ENCODE results near the gene PEDS1.
"Not testable (repeated sequence)": the region's sequence is repeated elsewhere in the genome, so short reads cannot be mapped to it uniquely, and the experiment has no call there.

The PEDS1 gene

DNA sequence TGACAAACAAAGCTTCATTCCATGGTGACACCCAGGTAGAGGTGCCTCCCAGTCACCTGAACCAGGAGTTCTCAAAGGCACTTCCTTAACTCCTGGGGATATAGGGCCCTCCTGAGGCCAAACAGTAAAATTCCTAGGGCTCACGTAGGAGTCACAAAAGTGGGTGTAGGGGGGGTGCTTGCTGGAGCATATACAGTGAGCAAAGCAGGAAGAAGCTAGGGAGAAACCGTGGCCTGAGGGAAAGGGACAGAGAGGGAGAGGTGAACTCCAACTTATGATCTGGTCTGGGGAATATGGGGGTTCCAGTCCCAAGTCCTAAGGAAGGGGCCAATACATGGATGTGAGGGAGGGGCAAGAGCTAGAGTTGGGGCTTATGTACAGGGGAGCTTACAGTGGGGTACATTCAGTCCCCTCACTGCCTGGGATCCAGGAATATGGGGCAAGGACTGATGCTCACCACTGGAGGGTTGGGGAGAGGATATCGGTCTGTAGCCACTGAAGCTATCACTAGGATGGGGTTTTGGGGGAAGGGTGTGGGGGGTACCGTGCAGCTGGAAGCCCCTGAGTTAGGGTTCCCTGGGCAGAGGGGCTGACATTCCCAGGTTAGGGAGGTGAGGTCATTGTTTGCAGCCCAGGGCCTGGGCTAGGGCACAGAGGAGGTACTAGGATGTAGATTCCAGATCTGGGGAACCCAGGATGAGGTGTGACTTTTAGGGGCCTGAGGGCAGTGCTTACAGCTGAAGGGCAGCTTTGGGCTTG, 950 bp downstream of the PEDS1 start:
- no peak for DNase-seq

DNA sequence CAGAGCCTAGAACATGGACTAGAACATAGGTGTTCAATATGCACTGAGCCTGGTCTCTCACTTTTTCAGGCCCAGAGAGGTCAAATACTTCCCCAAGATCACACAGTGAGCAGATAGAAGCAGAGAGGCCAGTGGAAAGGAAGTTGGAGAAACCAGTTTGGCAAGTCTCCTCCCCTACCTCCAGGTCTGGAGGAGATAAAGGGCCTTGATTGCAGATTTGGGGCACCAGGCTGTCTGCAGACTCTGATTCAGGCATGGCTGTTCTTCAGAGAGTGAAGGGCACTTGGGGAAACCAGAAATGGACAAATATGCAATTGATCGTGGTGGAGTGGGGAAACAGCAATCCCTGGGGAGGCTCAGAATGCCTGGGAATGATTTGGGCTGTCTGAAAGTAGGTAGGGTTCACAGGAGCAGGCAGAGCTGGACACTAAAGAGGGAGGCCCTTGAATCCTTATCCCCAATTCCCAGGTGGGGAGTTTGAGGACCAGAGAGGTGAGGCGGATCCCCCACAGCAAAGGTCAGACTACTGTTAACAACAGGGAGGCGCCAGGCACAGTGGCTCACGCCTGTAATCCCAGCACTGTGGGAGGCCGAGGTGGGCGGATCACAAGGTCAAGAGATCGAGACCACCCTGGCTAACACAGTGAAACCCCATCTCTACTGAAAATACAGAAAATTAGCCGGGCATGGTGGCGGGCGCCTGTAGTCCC, 2.3 kb downstream of the PEDS1 start:
- DNase-seq: no peak

DNA sequence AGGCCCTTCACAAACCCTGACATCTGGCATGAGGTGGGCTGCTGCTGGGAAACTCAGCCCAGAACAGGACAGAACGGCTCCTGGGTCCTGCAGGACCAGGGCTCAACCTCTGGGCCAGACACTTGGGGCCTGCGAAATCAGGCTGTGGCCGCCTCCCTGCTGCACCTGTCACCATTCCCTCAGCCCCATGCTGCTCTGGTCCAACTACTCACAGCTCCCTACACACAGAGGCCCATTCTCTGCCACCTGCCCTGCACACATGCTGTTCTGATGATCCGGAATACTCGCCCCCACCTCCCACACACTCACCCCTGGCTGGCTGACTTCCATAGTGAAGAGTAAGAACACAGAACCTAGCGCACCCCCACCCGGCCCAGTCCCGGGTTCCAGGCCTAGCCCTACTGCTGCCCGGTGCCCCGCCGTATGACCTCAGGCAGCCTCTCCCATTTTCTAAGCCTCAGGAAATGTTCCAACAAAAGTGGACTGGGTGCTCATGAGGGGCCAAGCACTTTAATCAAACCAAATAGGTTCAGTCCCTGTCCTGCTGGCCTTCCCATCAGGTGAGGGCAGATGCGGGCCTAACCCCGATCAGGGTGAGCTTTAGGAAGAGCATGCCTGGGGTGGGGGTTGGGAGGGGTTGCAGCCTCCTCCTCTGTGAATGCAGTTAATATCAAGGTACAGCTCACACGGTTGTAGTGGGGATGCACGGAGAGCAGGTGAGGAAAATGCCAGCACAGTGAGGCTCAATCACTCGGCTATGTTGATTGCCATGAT, 3.9 kb downstream of the PEDS1 start:
- DNase-seq: peak; percentile 42

DNA sequence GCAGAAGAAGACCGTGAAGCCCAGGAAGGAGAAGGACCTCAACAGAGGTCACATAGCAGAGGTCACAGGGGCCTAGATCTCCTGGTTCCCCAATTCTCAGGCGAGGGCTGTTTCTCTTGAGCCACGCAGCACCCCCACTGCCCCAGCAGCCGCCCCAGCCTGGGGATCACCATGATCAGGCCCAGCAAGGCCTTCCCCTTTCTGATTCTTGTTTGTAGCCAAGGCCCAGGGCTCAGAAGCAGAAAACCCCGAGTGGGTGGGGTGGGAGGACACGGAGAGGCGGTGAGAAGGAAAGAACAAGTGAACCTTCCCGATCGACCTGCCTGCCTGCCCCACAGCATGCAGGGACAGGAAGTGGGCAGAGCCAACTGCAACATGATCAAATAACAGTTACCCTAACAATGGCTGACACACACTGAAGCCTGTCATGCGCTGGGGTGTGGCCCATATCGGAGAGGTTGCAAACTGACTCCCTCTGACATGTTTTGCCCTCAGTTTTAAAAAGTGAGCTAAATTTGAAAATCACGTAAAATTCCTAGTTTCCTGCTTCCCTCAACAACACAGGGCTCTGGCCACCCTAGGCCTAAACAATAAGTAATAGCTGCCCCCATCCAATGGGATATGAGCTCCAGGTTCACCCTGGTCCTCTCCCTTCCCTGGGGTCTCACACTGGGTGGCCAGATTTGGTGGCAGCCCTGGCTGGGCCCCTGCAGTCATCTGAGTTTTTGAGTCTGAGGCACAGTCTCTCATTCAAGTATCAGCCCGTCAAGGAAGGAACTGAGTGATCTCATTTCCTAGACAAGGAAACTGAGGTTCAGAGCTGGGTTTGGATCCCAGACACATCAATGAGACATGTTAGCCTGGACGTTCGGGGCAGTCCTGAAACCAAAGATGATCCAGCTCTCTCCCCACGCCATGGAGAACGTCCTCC, 6.5 kb downstream of the PEDS1 start:
- no peak for DNase-seq

DNA sequence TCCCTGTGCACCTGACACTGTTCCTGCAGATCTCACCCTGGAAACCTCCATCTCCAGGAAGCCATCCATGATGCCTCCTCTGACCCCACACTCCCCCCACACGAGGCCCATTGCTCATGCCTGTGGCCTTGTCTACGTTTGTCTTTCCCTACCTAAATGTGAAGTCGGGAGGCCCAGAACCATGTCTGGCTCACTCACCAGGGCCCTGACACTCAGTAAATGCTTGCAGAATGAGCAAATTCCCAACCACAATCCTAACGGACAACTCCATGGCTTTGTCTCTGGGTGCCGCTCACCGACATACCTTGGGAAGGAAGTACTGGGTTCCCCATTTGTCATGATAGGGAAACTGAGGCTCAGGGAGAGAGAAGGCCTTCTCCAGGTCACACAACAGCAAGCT, 7.3 kb downstream of the PEDS1 start:
- DNase-seq: no peak

DNA sequence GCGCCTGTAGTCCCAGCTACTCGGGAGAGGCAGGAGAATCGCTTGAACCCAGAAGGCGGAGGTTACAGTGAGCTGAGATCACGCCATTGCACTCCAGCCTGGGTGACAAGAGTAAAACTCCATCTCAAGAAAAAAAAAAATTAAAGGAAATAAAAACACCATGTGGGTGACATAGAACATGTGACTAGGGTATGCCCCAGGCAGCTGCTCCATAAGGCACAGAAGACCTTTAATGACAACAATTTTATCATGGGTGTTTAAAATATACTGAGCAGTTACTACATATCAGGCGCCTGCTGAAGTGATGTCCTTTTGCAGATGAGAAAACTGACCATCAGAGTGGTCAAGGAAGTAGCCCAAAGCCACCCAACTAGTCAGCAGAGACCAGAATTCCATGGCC, 8.0 kb downstream of the PEDS1 start:
- DNase-seq: no peak

DNA sequence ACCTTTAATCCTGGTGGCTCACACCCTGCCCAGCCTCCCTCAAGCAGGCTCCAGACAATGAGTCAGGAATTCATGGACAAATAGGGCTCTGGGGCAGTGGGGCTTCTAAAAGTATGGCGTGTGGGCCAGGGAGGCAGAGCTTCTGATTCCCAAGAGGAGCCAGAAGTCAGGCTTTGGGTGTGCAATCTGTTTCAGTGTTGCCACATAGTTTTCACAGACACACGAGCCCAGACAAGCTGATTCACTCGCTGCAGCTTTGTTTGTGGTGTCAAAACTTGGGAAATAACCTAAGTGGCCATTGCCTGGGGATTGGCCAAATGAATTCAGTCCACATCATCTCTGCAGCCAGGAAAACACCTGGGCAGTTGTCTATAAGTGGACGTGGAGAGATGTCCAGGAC, 9.2 kb downstream of the PEDS1 start:
- DNase-seq: no peak

DNA sequence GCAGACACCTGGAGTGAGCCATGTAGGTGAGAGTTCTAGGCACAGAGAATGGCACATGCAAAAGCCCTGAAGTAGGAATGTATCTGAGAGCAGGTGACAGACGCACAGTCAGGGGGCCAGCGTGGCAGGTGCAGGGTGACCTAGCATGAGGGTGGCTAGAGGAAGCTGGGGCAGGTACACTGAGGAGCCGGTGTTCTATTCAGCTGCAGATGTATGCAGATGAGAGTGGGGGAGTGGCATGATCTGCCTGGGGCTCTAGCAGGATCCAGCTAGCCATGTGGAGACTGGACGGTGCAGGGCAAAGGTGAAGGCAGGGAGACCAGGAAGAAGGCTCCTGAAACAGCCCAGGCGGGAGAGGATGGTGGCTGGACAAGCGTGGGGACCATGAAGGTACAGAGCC, 10.7 kb downstream of the PEDS1 start:
- DNase-seq: no peak

DNA sequence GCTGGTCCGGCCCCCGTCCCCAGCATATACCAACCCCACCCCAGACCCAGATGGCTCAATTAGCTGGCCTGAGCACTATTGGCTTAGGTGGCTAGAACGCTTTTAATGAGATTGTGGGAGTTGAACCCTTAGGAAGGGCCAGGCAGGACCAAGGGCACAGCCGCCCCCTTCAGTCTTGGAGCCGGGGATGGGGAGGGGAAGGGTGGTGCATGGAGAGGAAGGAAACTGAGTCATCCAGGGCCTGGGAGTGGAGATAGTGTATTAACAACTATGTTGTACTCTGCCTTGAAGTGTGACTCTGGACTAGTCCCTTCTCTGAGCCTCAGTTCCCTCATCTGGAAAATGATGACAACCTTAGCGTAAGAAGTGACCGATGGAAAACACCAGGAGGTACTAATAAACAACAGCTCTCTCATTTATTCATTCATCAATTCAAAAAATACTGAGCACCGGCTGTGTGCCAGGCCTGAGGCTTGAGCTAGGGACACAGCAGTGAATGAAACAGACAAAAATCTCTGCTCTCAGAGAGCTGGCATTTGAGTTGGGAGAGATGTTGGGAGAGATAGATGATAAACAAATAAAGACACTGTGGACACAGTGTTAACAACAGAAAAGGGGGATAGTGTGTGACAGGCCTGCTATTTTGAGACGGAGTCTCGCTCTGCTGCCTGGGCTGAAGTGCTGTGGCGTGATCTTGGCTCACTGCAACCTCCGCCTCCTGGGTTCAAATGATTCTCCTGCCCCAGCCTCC, 11.5 kb downstream of the PEDS1 start:
- DNase-seq: no peak

DNA sequence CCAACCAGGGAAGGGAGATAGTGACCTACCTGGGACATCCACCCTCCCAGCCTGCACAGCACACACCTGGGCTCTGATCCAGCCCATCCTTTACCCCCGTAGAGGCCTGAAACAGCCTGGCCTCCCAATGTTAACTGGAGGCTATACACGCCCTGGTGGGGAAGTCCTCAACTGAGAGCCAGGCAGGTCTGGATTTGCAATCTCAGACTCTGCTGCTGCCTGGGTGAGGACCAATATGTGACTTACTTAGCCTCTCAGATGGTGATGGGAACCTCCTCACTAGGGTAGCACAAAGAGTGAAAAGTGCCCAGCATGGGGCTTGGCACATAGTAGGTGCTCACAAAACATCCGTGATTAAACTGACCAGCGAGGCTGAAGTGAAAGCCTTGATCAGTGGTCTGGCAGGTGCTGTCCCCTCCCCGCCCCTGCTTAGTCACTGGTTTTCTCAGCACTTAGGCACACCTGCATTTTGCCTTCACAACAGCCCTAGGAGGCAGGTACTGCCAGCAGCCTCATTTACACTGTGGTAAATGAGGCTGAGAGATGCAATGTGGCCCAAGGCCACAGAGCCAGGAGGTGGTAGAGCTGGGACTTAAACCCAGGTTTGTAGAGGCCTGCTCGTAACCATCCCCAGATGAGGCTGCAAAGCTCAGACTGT, 12.4 kb downstream of the PEDS1 start:
- no peak for DNase-seq

DNA sequence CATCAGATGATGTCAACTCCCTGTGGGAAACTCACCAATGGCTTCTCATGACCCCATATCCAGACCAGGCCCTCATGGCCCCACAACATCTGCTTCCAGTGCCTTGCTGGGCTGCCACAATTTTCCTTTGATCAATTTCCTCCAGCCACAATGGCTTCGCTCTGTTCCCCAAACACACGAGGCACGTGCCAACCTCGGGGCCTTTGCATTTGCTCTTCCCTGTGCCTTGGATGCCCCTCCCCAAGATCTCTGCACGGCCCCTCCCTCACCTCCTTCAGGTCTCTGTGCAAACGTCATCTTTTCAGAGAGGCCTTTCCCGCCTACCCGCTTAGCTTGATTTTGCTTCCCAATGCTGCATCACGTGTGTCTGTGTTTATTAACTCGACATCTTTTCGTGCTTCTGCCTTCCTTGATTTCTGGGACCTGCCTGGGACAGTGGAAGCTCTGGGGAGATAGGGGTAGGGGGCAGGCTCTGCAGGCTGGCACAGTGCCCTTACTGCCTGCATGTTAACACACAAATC, 13.1 kb downstream of the PEDS1 start:
- no peak for DNase-seq

DNA sequence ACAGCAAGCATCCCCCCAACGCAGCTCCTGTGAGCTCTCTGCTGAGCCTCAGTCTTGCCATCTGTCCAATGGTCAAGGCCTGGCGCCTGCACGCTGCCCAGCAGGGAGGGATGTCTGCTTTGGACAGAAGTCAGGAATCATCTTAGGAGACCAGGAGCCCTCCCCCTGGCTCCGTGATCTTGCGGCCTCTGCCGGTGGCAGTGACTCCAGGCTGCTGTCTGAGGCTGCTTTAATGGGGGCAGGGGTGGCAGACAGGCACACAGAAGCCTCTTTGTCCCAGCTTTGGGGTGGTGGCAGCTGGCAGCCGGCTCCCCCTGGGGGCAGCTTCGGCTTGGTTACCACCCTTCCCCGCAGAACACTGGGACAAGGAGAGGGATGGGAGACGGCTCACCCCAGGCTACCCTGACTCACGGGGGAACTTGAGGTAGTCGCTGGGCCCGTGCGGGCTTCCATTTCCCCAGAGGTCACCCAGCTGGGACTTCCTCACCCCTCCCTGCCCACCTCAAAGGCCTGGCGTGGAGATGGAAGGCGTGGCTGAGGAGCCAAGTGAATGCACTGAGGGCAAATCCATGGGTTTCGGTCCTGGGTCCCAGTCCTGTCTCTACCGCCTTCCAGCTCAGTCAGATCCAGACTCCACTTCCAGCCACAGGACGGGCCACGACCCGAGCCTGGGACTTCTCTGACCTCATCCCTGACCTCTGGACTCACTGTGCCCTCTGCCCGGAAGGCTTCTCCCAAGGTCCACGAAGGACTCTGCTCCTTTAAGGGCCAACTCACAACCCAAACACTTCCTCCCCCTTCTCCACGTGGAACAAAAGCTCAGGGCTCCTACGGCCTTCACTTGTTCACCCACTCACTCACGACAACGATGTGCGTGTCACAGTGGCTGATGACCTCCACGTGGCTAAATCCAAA, 14.8 kb downstream of the PEDS1 start:
- peak; percentile 38 for DNase-seq

DNA sequence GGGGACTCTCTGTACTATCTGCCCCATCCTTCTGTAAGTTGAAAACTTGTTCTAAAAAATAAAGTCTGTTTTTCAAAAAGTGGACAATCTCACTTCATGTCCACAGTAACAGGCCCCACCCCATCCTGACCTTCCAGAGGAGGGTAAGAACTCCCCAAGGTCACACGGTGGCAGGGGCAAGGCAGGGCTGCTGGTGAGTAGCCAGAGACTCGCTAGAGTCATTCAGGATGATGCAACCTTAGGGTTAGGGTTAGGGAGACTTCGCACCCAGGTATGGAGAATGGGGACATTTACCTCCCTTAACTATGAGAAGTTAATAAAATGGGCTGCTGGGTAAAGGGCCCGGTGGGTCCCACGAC, 15.4 kb downstream of the PEDS1 start:
- no peak for DNase-seq

DNA sequence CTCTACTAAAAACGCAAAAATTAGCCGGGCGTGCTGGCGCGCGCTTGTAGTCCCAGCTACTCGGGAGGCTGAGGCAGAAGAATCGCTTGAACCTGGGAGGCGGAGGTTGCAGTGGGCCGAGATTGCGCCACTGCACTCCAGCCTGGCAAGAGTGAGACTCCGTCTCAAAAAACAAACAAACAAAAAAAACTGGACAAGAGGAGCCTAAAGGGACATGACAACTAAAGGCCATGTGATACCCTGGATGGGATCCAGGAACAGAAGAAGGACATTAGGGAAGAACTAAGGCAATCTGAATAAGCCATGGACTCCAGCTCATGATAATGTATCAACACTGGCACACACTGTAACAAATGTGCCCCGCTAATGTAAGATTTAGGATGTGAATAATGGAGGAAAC, 15.8 kb downstream of the PEDS1 start:
- DNase-seq: not testable (repeated sequence)

DNA sequence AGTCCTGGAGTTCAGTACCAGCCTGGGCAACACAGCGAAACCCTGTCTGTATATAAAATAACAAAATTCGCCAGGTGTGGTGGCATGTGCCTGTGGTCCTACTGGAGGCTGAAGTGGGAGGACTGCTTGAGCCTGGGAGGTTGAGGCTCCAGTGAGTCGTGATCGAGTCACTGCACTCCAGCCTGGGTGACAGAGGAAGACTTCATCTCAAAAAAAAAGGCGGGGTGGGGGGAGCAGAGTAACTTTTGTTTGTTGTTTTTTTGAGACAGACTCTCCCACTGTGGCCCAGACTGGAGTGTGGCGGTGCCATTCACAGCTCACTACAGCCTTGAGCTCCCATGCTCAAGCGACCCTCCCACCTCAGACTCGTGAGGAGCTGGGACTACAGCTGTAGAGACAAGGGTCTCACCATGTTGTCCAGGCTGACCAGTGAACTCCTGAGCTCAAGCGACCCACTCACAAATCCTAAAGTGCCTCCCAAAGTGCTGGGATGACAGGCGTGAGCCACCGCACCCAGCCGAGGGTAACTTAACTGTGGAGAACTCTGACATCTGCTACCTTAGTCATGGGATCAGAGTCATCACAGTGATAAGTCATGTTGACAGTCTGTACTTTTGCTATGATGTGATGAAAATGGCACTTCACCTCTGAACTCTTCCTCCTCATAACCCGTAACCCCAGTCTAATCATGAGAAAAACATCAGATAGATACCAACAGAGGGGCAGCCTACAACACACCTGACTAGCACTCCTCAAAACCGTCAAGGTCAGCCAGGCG, 16.5 kb downstream of the PEDS1 start:
- no peak for DNase-seq

DNA sequence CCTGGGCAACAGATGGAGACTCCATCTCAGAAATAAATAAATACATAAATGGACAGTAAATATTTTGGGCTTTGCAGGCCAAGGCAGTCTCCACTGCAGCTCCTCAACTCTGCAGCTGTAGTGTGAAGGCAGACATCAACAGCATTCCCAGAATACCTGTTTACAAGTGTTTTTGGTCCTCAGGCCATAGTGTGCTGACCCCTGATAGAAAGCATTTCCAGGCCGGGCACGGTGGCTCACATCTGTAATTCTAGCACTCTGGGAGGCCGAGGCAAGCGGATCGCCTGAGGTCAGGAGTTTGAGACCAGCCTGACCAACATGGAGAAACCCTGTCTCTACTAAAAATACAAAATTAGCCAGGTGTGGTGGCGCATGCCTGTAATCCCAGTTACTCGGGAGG, 18.4 kb downstream of the PEDS1 start:
- DNase-seq: not testable (repeated sequence)

DNA sequence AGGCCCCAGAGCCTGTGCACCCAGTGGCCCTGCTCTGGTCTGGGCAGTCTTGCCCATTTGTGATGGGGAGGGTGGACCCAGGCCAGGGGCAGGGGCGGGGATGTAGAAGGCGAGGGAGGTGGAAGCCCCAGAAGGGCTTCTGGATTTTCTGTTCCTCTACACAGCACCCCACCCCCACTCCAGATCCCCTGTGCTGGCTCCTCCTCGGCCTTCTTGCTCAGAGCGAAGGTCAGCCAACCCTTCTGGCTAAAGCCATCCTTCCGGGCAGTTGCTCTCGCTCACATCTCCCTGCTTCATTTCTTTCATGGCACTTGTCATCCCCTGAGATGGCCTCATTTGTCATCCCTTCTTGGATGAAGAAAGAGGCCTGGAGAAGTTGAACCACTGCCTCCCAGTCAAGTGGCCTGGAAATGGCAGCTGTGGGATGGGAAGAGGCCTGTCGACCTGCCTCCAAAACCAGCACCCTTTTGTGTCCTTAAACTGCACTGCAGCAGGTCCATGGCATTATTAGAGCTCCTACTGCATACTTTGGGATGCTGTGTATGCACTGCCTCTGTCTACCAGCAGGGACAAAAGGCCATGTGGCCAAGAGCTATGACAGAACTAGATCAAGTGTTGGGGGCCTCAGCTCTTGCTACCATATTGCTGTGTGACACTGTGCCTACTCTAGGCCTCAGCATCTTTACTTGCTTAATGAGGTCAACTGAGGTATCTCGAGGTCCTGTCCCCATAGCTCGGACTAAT, 19.9 kb downstream of the PEDS1 start:
- no peak for DNase-seq

DNA sequence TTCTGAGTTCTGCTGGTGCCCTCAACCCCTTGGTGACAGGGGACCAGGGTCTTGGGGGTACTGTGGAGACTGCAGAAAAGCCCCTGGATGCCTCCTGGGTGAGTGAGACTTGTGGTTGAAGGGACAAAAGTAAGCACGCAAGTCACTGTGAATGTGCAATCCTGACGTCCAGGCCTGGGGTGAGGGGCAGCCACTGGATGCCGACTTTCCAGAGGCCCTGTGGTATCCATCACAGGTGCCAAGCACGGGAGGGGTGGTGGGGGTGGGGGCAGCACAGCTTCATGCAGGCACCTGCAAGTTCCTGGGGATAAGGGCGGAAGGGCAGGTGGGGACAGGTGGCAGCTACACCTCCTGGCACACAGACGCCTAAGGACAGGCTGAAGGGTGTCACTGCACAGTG, 20.5 kb downstream of the PEDS1 start:
- no peak for DNase-seq

DNA sequence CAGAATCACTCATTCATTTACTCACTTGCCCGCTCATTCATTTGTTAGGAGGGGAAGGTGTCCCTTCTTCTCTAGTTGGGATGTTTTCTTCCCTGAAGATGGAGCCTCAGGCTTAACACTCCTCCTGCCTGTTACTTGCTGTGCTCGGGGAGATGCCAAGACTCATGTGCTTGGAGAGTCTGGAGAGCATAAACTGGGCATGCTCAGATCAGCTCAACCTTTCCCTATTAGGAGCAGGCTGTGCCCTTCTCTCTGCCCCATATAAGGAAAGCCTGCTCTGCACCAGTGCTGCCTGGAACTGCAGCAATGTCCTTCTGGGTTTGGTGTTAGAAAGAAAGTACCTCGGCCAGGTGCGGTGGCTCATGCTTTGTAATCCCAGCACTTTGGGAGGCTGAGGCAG, 22.5 kb downstream of the PEDS1 start:
- no peak for DNase-seq

Data from femur (tissue), 1 donor.